ENCODE measurements around the gene ZNF600.
"Not testable (repeated sequence)": the region's sequence is repeated elsewhere in the genome, so short reads cannot be mapped to it uniquely, and the experiment has no call there.

- TF ChIP-seq, protein P1, sequence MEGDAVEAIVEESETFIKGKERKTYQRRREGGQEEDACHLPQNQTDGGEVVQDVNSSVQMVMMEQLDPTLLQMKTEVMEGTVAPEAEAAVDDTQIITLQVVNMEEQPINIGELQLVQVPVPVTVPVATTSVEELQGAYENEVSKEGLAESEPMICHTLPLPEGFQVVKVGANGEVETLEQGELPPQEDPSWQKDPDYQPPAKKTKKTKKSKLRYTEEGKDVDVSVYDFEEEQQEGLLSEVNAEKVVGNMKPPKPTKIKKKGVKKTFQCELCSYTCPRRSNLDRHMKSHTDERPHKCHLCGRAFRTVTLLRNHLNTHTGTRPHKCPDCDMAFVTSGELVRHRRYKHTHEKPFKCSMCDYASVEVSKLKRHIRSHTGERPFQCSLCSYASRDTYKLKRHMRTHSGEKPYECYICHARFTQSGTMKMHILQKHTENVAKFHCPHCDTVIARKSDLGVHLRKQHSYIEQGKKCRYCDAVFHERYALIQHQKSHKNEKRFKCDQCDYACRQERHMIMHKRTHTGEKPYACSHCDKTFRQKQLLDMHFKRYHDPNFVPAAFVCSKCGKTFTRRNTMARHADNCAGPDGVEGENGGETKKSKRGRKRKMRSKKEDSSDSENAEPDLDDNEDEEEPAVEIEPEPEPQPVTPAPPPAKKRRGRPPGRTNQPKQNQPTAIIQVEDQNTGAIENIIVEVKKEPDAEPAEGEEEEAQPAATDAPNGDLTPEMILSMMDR (IDR thresholded peaks at IDR 0.05) = not testable (repeated sequence)
- not testable (repeated sequence) for TF ChIP-seq POLR2A (IDR thresholded peaks at IDR 0.05); POLR2AphosphoS5 (IDR thresholded peaks at IDR 0.05; ENCODE audit: insufficient read depth in 1 of 2, low read depth in 1 of 2)
Observed at GRCh38 chr19:52723907-52724598, 62.5 kb downstream of the ZNF600 start.
